GM10266 (cell line): ENCODE measurements around the gene RASA3.

Source experiments
- DNase-seq: peaks from one replicate; pipeline ENCODE4 v3.0.0; 2012; ENCODE audit errors: extremely low spot score
- TF ChIP-seq, protein P1 (sequence below): IDR thresholded peaks from 2 replicates; pipeline ENCODE4 v1.5.1; 2012; ENCODE audit warnings: mild to moderate bottlenecking, low read depth; ENCODE audit not compliant: control insufficient read depth, insufficient read depth; ENCODE audit errors: missing control alignments

RASA3 gene

DNA sequence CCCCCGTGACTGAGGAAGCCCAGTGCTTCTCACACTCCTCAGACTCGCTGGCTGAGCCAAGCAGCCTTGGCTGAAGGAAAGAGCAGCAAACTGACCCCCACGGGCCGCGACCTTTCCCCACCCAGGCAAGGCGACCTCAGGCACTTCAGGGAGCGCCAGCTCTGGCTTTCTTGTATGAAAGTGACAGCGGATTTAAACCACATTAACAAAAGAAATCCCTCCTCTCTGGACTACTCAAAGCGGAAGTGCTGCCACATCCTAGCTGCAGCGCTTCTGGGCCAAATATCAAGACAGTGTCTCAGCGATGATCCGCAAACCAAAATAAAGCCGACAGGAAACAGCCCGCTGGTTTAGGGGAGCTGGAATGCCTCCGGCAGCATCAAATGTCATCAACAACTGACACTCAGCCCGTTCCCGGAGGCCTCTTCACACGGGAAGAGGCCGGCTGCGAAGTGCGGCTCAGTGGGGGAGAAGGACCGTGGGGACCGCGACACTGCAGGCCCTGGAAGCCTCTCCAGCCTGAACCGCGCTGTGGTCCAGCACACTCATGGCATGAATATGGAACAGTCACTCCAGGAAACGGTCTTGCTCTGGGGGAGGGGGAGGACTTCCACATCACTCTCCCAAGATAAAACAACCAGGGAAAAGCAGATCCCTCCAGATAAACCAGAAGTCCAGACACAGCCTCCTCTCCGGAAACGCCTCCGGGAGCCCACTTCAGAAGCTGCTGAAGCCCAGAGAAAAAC, 1.4 kb downstream of the RASA3 start:
- peak; percentile 70 for DNase-seq
- TF ChIP-seq, protein P1, sequence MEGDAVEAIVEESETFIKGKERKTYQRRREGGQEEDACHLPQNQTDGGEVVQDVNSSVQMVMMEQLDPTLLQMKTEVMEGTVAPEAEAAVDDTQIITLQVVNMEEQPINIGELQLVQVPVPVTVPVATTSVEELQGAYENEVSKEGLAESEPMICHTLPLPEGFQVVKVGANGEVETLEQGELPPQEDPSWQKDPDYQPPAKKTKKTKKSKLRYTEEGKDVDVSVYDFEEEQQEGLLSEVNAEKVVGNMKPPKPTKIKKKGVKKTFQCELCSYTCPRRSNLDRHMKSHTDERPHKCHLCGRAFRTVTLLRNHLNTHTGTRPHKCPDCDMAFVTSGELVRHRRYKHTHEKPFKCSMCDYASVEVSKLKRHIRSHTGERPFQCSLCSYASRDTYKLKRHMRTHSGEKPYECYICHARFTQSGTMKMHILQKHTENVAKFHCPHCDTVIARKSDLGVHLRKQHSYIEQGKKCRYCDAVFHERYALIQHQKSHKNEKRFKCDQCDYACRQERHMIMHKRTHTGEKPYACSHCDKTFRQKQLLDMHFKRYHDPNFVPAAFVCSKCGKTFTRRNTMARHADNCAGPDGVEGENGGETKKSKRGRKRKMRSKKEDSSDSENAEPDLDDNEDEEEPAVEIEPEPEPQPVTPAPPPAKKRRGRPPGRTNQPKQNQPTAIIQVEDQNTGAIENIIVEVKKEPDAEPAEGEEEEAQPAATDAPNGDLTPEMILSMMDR, result no peak

DNA sequence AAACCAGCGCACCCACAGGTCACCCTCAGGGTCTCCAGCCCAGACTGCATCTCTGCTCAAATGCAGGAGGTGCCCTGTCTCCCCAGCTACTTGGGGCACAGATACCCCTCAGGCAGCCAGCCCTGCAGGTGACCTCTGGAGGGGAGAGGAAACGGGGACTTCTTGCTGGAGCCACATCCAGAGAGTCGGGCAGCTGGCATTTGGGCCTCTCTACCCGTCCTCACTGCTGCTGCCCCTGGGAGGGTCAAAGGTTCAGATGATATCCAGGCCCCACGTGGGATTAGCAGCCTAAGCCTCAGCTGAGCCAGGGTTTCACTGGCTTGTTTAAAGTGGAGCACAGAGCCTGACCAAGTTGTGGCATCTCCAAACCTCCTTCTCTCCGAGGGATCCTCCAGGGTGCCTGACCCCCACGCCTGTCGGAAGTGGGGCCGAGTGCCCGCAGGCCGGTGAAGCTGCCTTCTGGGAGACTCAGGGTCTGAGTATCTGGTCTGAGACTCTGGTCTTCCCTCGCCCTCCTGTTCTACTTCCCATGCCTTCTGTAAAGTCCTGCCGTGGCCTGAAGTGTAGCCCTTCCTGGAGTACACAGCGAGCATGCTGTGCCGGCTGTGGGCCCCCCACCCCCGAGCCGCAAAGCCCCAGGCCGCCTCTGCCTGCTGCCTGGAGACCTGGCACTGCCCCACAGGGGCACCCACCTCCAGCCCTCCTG, 2.1 kb downstream of the RASA3 start:
- DNase-seq, result no peak
- TF ChIP-seq, protein P1, result no peak

DNA sequence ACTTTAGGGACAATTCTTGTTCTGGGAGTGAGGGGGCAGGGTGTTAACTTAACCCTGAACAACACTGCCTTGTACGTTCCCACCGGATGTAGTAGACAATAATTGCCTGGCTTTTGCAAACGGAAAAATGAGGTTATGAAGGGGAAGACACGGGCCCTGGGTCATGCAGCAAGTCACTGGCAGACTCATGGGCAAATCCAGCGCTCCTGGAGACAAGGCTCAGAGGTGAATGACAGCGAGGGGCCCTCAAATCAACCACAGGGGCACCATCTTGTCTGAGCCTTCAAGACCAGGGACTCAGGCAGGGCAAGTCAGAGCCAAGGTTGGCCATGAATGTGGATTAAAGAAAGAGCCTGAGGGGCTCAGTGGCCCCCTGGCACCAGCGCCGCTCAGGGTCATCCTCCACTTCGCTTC, 2.8 kb downstream of the RASA3 start:
- no peak for DNase-seq
- TF ChIP-seq, protein P1, result no peak

DNA sequence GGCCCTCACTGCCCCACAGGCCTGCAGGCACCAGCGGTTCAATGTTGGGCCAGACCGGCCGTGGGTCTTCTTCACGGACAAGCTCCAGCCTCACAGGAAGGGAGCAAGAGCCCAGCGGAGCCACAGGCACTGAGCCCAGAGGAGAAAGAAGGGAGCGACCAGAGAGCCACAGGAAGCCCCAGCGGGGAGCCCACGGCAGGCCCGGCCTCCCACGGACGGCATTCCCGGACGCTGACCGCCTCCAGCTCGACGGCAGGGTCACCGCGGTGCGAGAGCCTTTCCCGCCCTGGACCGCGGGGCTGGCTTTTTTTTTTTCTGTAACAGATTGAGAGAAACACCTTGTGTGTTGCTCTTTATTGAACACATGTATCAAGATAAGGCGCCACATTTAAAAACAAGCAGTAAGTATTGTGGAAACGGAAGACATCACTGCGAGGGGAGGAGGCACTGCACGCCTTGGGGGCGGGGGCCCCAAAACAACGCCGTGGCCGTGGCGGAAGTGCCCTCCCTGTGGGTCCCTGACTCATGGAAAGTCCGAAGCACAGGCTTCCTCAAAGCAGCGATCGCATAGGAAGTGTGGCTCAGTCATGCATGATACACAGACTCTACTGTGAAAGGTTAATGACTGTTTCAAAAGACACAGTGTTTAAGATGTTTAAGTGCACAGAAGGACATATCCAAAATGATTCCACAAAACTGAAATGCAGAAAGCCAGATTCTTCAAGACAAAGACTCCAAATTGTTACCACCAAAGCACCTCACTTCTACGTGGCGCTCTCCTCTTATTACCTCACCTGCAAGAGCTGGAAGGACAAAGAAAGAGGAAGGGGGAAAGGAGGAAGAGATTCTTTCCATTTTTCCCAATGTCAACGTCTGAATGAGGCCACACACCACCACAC, 3.5 kb downstream of the RASA3 start:
- TF ChIP-seq, protein P1, result no peak
- peak; percentile 94 for DNase-seq

- TF ChIP-seq, protein P1, result no peak
- DNase-seq, result no peak
These were observed 4.1 kb downstream of the RASA3 start for GRCh38 chr13:114128348-114128623.

DNA sequence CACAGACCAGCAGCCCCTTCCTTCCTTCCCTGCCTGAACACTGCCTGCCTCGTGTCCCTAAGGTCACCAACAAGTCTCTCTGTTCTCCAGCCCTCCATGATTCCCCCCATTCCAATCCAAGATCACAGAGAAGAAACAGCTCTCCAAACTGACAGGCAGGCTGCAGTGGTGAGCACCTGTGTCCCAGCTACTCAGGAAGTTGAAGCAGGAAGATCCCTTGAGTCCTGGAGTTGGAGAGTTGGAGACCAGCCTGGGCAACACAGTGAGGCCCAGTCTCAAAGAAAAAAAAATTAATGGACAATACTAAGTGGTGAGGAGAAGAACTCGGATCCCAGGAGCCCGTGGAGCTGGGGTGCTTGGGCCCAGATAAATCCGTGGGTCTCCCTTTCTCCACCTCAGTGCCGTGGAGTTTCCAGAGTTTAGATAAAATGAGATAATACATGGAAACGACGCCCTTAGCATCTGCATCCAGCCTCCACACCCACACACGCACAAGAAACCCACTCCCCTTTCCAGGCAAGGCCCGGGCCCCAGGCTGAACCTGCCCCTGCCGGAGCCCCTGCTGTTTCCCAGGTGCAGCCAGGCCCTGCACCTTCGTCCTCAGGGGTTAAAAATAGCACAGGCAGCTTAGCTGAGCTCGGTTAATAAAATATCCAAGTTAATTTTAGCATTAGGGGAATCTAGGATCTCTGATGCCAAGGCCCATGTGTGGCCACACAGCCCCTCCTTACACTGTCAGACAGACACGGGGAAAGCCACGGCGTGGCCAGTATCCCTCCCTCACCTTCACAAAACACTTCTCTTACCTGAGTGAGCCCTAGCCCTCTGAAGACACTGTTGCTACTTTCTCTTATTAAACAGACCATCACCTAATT, 4.7 kb downstream of the RASA3 start:
- DNase-seq, result no peak
- TF ChIP-seq, protein P1, result no peak
